ENCODE results near the gene TFCP2L1.

Gene TFCP2L1

DNA sequence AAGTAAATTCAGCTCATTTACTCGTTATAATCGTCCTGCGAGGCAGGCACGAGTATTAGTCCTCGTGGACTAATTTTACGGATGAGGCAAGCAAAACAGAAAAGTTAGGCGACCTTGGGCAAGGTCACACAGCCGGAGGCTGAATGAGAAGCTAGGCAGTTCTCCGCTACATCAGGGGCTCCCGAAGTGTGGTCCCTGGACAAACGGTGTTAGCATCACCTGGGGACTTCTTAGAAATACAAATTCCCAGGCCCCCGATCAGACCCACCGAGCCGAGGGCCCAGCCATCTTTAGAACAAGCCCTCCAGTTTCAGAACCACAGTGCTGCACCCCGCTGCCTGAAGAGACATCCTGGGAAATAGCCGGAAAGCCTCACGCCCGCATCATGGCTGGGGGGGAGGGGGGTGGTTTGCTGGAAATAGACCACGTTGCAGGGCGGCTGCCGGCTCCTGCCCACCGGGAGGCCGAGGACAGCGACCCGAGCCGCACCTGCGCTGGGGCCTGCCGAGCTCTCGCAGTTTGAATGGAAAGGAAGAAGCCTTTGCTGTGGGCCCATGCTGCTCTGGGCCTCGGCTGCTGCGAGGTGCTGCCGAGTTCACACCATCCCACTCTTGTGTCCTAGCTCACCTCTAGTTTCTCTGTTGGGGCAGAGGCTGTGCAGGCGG, 72.2 kb downstream of the TFCP2L1 start:
- TF ChIP-seq TARDBP (IDR thresholded peaks at IDR 0.05) (no peak), NFRKB (IDR thresholded peaks at IDR 0.05) (no peak), FOXK2 (IDR thresholded peaks at IDR 0.05) (no peak), SUZ12 (IDR thresholded peaks at IDR 0.05) (no peak), FOXM1 (IDR thresholded peaks at IDR 0.05; ENCODE audit: borderline replicate concordance) (no peak), ZNF384 (IDR thresholded peaks at IDR 0.05) (no peak), FOXA1 (IDR thresholded peaks at IDR 0.05) (no peak), LEF1 (IDR thresholded peaks at IDR 0.05; ENCODE audit: borderline replicate concordance) (no peak), BHLHE40 (IDR thresholded peaks at IDR 0.05; ENCODE audit: borderline replicate concordance) (no peak), ARNT (IDR thresholded peaks at IDR 0.05) (no peak), L3MBTL2 (conservative IDR thresholded peaks at IDR 0.05) (no peak), SP1 (IDR thresholded peaks at IDR 0.05) (no peak), ELF4 (IDR thresholded peaks at IDR 0.05) (no peak), CTBP1 (IDR thresholded peaks at IDR 0.05; ENCODE audit: borderline replicate concordance) (no peak), HDGF (IDR thresholded peaks at IDR 0.05; ENCODE audit: borderline replicate concordance) (no peak)
- TF ChIP-seq, protein P1, sequence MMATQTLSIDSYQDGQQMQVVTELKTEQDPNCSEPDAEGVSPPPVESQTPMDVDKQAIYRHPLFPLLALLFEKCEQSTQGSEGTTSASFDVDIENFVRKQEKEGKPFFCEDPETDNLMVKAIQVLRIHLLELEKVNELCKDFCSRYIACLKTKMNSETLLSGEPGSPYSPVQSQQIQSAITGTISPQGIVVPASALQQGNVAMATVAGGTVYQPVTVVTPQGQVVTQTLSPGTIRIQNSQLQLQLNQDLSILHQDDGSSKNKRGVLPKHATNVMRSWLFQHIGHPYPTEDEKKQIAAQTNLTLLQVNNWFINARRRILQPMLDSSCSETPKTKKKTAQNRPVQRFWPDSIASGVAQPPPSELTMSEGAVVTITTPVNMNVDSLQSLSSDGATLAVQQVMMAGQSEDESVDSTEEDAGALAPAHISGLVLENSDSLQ (IDR thresholded peaks at IDR 0.05) = no peak
- ChIA-PET POLR2A (no interaction called here), CTCF (interaction anchor here (0.8 to 1.0 kb wide), 2 partner anchors 22 to 25 kb away, joined by 3 to 4 read pairs; no protein-coding TSS in a partner anchor)
- no peak for DNase-seq (ENCODE audit: extremely low spot score)

DNA sequence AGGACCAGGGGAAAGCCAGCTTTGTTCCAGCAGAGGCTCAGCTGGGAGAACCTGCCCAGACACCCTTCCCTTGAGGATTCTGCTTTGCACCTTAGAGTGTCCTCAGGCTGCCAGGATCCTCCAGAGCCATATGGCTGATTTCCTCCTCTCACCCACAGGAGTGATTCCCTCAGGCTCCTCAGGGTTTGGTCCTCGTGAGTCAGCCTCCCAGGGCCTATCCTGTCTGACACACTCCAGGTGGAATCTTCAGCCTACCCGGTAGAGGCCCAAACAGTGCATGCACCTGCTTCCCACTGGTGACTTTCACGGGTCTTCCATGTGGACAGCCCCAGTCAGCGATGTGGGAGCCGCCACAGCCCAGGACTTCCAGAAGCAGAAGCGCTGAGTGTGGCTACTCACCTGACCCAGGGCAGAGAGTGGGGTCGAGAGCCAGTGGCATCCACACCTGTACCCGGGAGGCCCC, 73.3 kb downstream of the TFCP2L1 start:
- no peak for DNase-seq (ENCODE audit: extremely low spot score)
- CTCF ChIA-PET = no interaction called here
- no peak for TF ChIP-seq LEF1 (IDR thresholded peaks at IDR 0.05; ENCODE audit: borderline replicate concordance)
- TF ChIP-seq SP1 (IDR thresholded peaks at IDR 0.05) = no peak
- TF ChIP-seq ELF4 (IDR thresholded peaks at IDR 0.05) = no peak
- TF ChIP-seq SUZ12 (IDR thresholded peaks at IDR 0.05) = no peak
- TF ChIP-seq L3MBTL2 (conservative IDR thresholded peaks at IDR 0.05) = no peak
- TF ChIP-seq, protein P1 (IDR thresholded peaks at IDR 0.05) = no peak
- no peak for TF ChIP-seq CTBP1 (IDR thresholded peaks at IDR 0.05; ENCODE audit: borderline replicate concordance)
- TF ChIP-seq FOXM1 (IDR thresholded peaks at IDR 0.05; ENCODE audit: borderline replicate concordance) = no peak
- no peak for TF ChIP-seq ARNT (IDR thresholded peaks at IDR 0.05)
- TF ChIP-seq ZNF384 (IDR thresholded peaks at IDR 0.05) = no peak
- no peak for TF ChIP-seq HDGF (IDR thresholded peaks at IDR 0.05; ENCODE audit: borderline replicate concordance)
- no peak for TF ChIP-seq FOXK2 (IDR thresholded peaks at IDR 0.05)
- no peak for TF ChIP-seq TARDBP (IDR thresholded peaks at IDR 0.05)
- TF ChIP-seq NFRKB (IDR thresholded peaks at IDR 0.05) = no peak
- TF ChIP-seq BHLHE40 (IDR thresholded peaks at IDR 0.05; ENCODE audit: borderline replicate concordance) = no peak
- no peak for TF ChIP-seq FOXA1 (IDR thresholded peaks at IDR 0.05)
- POLR2A ChIA-PET = no interaction called here

DNA sequence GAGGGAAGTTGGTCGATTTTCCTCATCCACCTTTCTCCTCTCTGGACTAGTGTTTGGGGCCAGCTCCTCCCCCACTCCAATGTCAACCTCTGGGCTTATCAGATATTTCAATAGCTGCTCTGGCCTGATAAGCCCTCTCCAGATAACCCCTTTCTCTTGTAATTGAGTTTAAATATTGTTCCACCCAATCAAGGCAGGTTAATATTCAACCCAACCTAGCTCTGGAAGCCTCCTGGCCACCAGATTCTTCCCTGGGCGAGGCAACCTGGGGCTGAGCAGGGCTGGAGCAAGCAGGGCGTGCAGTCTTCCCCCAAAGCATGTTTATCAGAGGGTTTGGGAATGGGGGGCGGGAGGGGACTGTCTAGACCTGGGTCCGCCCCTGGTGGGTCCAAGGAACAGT, 73.8 kb downstream of the TFCP2L1 start:
- no peak for DNase-seq (ENCODE audit: extremely low spot score)
- ChIA-PET POLR2A (no interaction called here), CTCF (no interaction called here)
- TF ChIP-seq CTBP1 (IDR thresholded peaks at IDR 0.05; ENCODE audit: borderline replicate concordance) (no peak), ELF4 (IDR thresholded peaks at IDR 0.05) (no peak), SP1 (IDR thresholded peaks at IDR 0.05) (no peak), L3MBTL2 (conservative IDR thresholded peaks at IDR 0.05) (no peak), TARDBP (IDR thresholded peaks at IDR 0.05) (no peak), FOXA1 (IDR thresholded peaks at IDR 0.05) (no peak)

DNA sequence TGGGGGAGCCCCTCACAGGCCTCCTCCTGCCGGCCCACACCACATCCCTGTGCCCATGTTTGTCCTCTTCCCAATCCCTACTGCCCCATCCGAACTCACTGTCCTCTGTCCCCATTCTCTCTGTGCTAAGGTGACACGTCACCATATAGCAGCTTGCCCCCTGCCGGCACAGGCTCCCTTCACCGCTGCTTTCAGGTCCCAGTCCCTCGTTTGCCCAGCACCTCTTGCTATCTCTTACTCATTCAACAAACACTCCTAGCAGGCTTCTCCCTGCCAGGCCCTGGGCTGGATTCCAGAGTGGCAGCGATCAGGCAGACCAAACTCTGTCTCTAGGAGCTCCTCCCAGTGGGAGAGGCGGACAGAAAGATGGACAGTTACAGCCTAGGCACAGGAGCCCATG, 74.3 kb downstream of the TFCP2L1 start:
- no peak for DNase-seq (ENCODE audit: extremely low spot score)
- TF ChIP-seq FOXK2 (IDR thresholded peaks at IDR 0.05) = no peak
- TF ChIP-seq BHLHE40 (IDR thresholded peaks at IDR 0.05; ENCODE audit: borderline replicate concordance) = no peak
- TF ChIP-seq CTBP1 (IDR thresholded peaks at IDR 0.05; ENCODE audit: borderline replicate concordance) = no peak
- no peak for TF ChIP-seq NFRKB (IDR thresholded peaks at IDR 0.05)
- TF ChIP-seq SUZ12 (IDR thresholded peaks at IDR 0.05) = no peak
- no peak for TF ChIP-seq L3MBTL2 (conservative IDR thresholded peaks at IDR 0.05)
- TF ChIP-seq SP1 (IDR thresholded peaks at IDR 0.05) = no peak
- TF ChIP-seq TARDBP (IDR thresholded peaks at IDR 0.05) = no peak
- TF ChIP-seq FOXM1 (IDR thresholded peaks at IDR 0.05; ENCODE audit: borderline replicate concordance) = no peak
- TF ChIP-seq ELF4 (IDR thresholded peaks at IDR 0.05) = no peak
- TF ChIP-seq ZNF384 (IDR thresholded peaks at IDR 0.05) = no peak
- TF ChIP-seq HDGF (IDR thresholded peaks at IDR 0.05; ENCODE audit: borderline replicate concordance) = no peak
- TF ChIP-seq FOXA1 (IDR thresholded peaks at IDR 0.05) = no peak
- TF ChIP-seq, protein P1 (IDR thresholded peaks at IDR 0.05) = no peak
- TF ChIP-seq ARNT (IDR thresholded peaks at IDR 0.05) = no peak
- TF ChIP-seq LEF1 (IDR thresholded peaks at IDR 0.05; ENCODE audit: borderline replicate concordance) = no peak
- POLR2A ChIA-PET = no interaction called here
- CTCF ChIA-PET = interaction anchor here (1.0 kb wide), 1 partner anchor 82 kb away, joined by 3 read pairs; no protein-coding TSS in a partner anchor

DNA sequence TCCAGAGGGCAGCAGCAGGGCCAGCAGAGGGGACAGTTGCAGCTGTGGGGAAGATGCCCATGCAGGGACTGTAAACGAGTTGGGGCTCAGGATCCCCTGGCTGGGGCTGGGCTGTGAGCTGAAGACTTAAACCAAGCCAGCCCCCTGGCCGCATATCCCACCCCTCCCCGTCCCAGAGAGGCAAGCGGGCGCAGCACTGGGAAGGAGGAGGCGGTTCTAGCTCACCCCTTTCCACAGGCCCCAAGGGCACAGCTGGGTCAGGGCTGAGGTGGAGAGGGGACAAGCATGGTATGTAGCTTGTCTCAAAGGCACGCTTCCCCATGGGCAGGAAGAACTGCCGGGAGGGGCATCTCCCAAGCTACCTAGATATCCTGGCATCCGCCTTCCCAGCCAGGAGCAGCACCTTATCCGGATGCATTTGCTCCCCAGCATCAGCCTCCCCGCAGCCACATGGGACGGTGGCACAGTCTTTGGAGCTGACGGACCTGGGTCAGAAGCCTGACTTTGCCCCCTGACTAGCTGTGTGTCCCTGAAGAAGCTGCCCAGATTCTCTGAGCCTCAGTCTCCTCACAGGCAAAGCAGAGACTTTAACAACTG, 75.9 kb downstream of the TFCP2L1 start:
- CTCF ChIA-PET = interaction anchor here (1.5 kb wide), 1 partner anchor 49 kb away, joined by 5 read pairs; no protein-coding TSS in a partner anchor

More for the DNA sequence above, 75.9 kb downstream of the TFCP2L1 start:
- POLR2A ChIA-PET = no interaction called here
- no peak for DNase-seq (ENCODE audit: extremely low spot score)
- TF ChIP-seq L3MBTL2 (conservative IDR thresholded peaks at IDR 0.05) (no peak), HDGF (IDR thresholded peaks at IDR 0.05; ENCODE audit: borderline replicate concordance) (no peak), FOXK2 (IDR thresholded peaks at IDR 0.05) (no peak), SP1 (IDR thresholded peaks at IDR 0.05) (no peak), SUZ12 (IDR thresholded peaks at IDR 0.05) (no peak), CTBP1 (IDR thresholded peaks at IDR 0.05; ENCODE audit: borderline replicate concordance) (no peak)
- TF ChIP-seq, protein P1 (IDR thresholded peaks at IDR 0.05) = no peak
